ENCODE data around the gene MYO15A.

GRCh38 chr17:18186627-18186982 lies 78.0 kb downstream of the MYO15A start:
- TF ChIP-seq CTCF (IDR thresholded peaks at IDR 0.05) (no peak), TCF7L2 (IDR thresholded peaks at IDR 0.05; ENCODE audit: low read depth, low read length) (no peak), SIN3A (IDR thresholded peaks at IDR 0.05; ENCODE audit: borderline replicate concordance, insufficient read depth, low read depth, low read length) (no peak)
- TF ChIP-seq, protein P1, sequence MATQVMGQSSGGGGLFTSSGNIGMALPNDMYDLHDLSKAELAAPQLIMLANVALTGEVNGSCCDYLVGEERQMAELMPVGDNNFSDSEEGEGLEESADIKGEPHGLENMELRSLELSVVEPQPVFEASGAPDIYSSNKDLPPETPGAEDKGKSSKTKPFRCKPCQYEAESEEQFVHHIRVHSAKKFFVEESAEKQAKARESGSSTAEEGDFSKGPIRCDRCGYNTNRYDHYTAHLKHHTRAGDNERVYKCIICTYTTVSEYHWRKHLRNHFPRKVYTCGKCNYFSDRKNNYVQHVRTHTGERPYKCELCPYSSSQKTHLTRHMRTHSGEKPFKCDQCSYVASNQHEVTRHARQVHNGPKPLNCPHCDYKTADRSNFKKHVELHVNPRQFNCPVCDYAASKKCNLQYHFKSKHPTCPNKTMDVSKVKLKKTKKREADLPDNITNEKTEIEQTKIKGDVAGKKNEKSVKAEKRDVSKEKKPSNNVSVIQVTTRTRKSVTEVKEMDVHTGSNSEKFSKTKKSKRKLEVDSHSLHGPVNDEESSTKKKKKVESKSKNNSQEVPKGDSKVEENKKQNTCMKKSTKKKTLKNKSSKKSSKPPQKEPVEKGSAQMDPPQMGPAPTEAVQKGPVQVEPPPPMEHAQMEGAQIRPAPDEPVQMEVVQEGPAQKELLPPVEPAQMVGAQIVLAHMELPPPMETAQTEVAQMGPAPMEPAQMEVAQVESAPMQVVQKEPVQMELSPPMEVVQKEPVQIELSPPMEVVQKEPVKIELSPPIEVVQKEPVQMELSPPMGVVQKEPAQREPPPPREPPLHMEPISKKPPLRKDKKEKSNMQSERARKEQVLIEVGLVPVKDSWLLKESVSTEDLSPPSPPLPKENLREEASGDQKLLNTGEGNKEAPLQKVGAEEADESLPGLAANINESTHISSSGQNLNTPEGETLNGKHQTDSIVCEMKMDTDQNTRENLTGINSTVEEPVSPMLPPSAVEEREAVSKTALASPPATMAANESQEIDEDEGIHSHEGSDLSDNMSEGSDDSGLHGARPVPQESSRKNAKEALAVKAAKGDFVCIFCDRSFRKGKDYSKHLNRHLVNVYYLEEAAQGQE (IDR thresholded peaks at IDR 0.05; ENCODE audit: insufficient read depth in 1 of 2, low read depth in 2 of 2, low read length in 1 of 2) = no peak

Measured in Panc1 (cell line).